GM23248 (cell line): ENCODE measurements around the gene BTN3A1.

ENCODE experiments used
- EZH2 ChIP-seq: fragments of 200-600 bp; sonication (generic); IDR thresholded peaks from 2 replicates; pipeline ENCODE4 v1.6.1; 2018; ENCODE audit warnings: antibody characterized with exemption, mild to moderate bottlenecking; ENCODE audit not compliant: insufficient read depth, poor library complexity, severe bottlenecking
- EZH2phosphoT487 ChIP-seq: fragments of 200-600 bp; sonication (generic); IDR thresholded peaks from 2 replicates; pipeline ENCODE4 v1.6.1; 2018; ENCODE audit warnings: antibody characterized with exemption, moderate library complexity, mild to moderate bottlenecking, low read depth; ENCODE audit not compliant: insufficient read depth

DNA sequence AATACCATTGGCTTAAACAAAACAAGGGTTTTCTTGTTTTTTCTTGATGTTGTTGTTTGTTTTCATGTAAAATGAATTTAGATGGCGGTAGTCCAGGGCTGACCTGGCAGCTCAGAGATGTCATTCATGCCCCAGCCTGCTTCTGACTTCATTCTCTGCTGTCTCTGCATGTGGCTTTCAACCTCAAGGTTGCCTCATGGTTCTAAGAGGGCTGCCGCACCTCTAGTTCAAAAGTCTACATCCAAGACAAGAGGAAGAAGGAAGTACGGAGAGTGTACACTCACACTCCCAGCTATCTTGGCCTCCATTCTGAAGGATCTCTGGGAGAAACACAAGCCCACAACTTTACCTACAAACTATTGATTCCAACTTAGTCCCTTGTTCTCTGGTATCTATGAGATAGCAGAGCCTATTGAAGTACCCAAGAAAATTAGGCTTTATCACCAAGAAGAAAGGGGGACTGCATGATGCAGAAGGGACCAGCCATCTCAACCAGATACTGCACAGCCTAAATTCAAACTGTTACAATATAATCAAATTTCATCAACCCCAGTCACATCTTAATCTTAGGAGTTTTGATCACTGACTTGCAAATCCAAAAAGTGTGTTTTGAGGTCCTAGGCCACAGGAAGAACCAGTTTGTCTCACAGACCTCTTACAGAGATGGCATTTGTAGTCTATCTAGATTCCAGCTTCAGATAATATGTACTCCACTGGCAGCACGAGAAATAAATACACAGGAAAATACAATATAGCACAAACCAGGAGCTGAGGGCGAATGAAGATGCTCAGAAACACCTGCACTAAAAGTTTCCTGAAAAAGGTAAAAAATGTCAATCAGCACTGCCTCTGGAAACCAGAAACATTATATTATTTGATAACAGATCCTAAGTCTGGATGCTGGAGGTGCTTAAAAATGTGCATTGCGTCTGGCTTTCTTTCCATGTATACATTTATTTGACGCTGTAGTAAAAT is 37.4 kb downstream of the BTN3A1 start:
- no peak for TF ChIP-seq EZH2
- no peak for TF ChIP-seq EZH2phosphoT487
